ENCODE data around the gene WNT7A.

The WNT7A gene

GRCh38 chr3:13827699-13828098 is 52.2 kb downstream of the WNT7A start:
- Histone ChIP-seq H3K4me1 (ENCODE audit: control insufficient read depth, insufficient read depth, low read length) (no peaks in the 10 kb centered on the region), H3K36me3 (ENCODE audit: control insufficient read depth in 2 of 2, insufficient read depth in 2 of 2, low read length in 2 of 2) (no peaks in the 10 kb centered on the region), H3K9ac (ENCODE audit: low read length in 2 of 2) (no peak overlapping the region), H3K9me3 (ENCODE audit: control insufficient read depth in 2 of 2, low read length in 2 of 2) (no peaks in the 10 kb centered on the region), H3K4me3 (ENCODE audit: low read length in 2 of 2) (no peak overlapping the region), H3K27ac (ENCODE audit: low read length) (no peak overlapping the region), H3K27me3 (ENCODE audit: control insufficient read depth in 1 of 2, insufficient read depth in 2 of 2, low read length in 2 of 2) (peaks cover 2 to 3% of the 10 kb centered on the region in 2 donors)

- H3K4me3 ChIP-seq (ENCODE audit: low read length in 2 of 2) = no peak overlapping the region
- H3K9me3 ChIP-seq (ENCODE audit: control insufficient read depth in 2 of 2, low read length in 2 of 2) = no peaks in the 10 kb centered on the region
- no peak overlapping the region for H3K9ac ChIP-seq (ENCODE audit: low read length in 2 of 2)
- H3K36me3 ChIP-seq (ENCODE audit: control insufficient read depth in 2 of 2, insufficient read depth in 2 of 2, low read length in 2 of 2) = no peaks in the 10 kb centered on the region
- H3K27ac ChIP-seq (ENCODE audit: low read length) = no peak overlapping the region
- no peaks in the 10 kb centered on the region for H3K4me1 ChIP-seq (ENCODE audit: control insufficient read depth, insufficient read depth, low read length)
- peaks cover 2 to 3% of the 10 kb centered on the region in 2 donors for H3K27me3 ChIP-seq (ENCODE audit: control insufficient read depth in 1 of 2, insufficient read depth in 2 of 2, low read length in 2 of 2)
Observed at GRCh38 chr3:13827256-13827655, 52.6 kb downstream of the WNT7A start.

GRCh38 chr3:13826672-13827071 is 53.2 kb downstream of the WNT7A start:
- Histone ChIP-seq H3K9me3 (ENCODE audit: control insufficient read depth in 2 of 2, low read length in 2 of 2) (no peaks in the 10 kb centered on the region), H3K27me3 (ENCODE audit: control insufficient read depth in 1 of 2, insufficient read depth in 2 of 2, low read length in 2 of 2) (peaks cover 2 to 3% of the 10 kb centered on the region in 2 donors), H3K9ac (ENCODE audit: low read length in 2 of 2) (no peak overlapping the region), H3K4me3 (ENCODE audit: low read length in 2 of 2) (no peak overlapping the region), H3K36me3 (ENCODE audit: control insufficient read depth in 2 of 2, insufficient read depth in 2 of 2, low read length in 2 of 2) (no peaks in the 10 kb centered on the region), H3K27ac (ENCODE audit: low read length) (no peak overlapping the region), H3K4me1 (ENCODE audit: control insufficient read depth, insufficient read depth, low read length) (no peaks in the 10 kb centered on the region)

- no peak overlapping the region for H3K4me3 ChIP-seq (ENCODE audit: low read length in 2 of 2)
- no peak overlapping the region for H3K9ac ChIP-seq (ENCODE audit: low read length in 2 of 2)
- no peaks in the 10 kb centered on the region for H3K36me3 ChIP-seq (ENCODE audit: control insufficient read depth in 2 of 2, insufficient read depth in 2 of 2, low read length in 2 of 2)
- no peak overlapping the region for H3K27ac ChIP-seq (ENCODE audit: low read length)
- no peaks in the 10 kb centered on the region for H3K27me3 ChIP-seq (ENCODE audit: control insufficient read depth in 1 of 2, insufficient read depth in 2 of 2, low read length in 2 of 2)
- no peaks in the 10 kb centered on the region for H3K9me3 ChIP-seq (ENCODE audit: control insufficient read depth in 2 of 2, low read length in 2 of 2)
- H3K4me1 ChIP-seq (ENCODE audit: control insufficient read depth, insufficient read depth, low read length) = no peaks in the 10 kb centered on the region
Observed at GRCh38 chr3:13825821-13826220, 54.0 kb downstream of the WNT7A start.

GRCh38 chr3:13825311-13825579 is 54.6 kb downstream of the WNT7A start:
- Histone ChIP-seq H3K36me3 (ENCODE audit: control insufficient read depth in 2 of 2, insufficient read depth in 2 of 2, low read length in 2 of 2) (no peaks in the 10 kb centered on the region), H3K9me3 (ENCODE audit: control insufficient read depth in 2 of 2, low read length in 2 of 2) (no peaks in the 10 kb centered on the region), H3K9ac (ENCODE audit: low read length in 2 of 2) (no peak overlapping the region), H3K27ac (ENCODE audit: low read length) (no peak overlapping the region), H3K27me3 (ENCODE audit: control insufficient read depth in 1 of 2, insufficient read depth in 2 of 2, low read length in 2 of 2) (no peaks in the 10 kb centered on the region), H3K4me3 (ENCODE audit: low read length in 2 of 2) (no peak overlapping the region), H3K4me1 (ENCODE audit: control insufficient read depth, insufficient read depth, low read length) (no peaks in the 10 kb centered on the region)

- Histone ChIP-seq H3K27ac (ENCODE audit: low read length) (no peak overlapping the region), H3K4me3 (ENCODE audit: low read length in 2 of 2) (no peak overlapping the region), H3K27me3 (ENCODE audit: control insufficient read depth in 1 of 2, insufficient read depth in 2 of 2, low read length in 2 of 2) (no peaks in the 10 kb centered on the region), H3K9me3 (ENCODE audit: control insufficient read depth in 2 of 2, low read length in 2 of 2) (no peaks in the 10 kb centered on the region), H3K9ac (ENCODE audit: low read length in 2 of 2) (no peak overlapping the region), H3K36me3 (ENCODE audit: control insufficient read depth in 2 of 2, insufficient read depth in 2 of 2, low read length in 2 of 2) (no peaks in the 10 kb centered on the region), H3K4me1 (ENCODE audit: control insufficient read depth, insufficient read depth, low read length) (no peaks in the 10 kb centered on the region)
Observed at GRCh38 chr3:13824521-13825310, 55.2 kb downstream of the WNT7A start.

- no peaks in the 10 kb centered on the region for H3K4me1 ChIP-seq (ENCODE audit: control insufficient read depth, insufficient read depth, low read length)
- H3K36me3 ChIP-seq (ENCODE audit: control insufficient read depth in 2 of 2, insufficient read depth in 2 of 2, low read length in 2 of 2) = no peaks in the 10 kb centered on the region
- no peak overlapping the region for H3K9ac ChIP-seq (ENCODE audit: low read length in 2 of 2)
- H3K27ac ChIP-seq (ENCODE audit: low read length) = no peak overlapping the region
- H3K4me3 ChIP-seq (ENCODE audit: low read length in 2 of 2) = no peak overlapping the region
- no peaks in the 10 kb centered on the region for H3K27me3 ChIP-seq (ENCODE audit: control insufficient read depth in 1 of 2, insufficient read depth in 2 of 2, low read length in 2 of 2)
- H3K9me3 ChIP-seq (ENCODE audit: control insufficient read depth in 2 of 2, low read length in 2 of 2) = peaks cover 0 to 5% of the 10 kb centered on the region in 2 donors
Observed at GRCh38 chr3:13823692-13824091, 56.2 kb downstream of the WNT7A start.

GRCh38 chr3:13822871-13823585 is 56.8 kb downstream of the WNT7A start:
- no peaks in the 10 kb centered on the region for H3K27me3 ChIP-seq (ENCODE audit: control insufficient read depth in 1 of 2, insufficient read depth in 2 of 2, low read length in 2 of 2)
- no peak overlapping the region for H3K27ac ChIP-seq (ENCODE audit: low read length)
- H3K9ac ChIP-seq (ENCODE audit: low read length in 2 of 2) = no peak overlapping the region
- H3K36me3 ChIP-seq (ENCODE audit: control insufficient read depth in 2 of 2, insufficient read depth in 2 of 2, low read length in 2 of 2) = no peaks in the 10 kb centered on the region
- peaks cover 0 to 6% of the 10 kb centered on the region in 2 donors for H3K9me3 ChIP-seq (ENCODE audit: control insufficient read depth in 2 of 2, low read length in 2 of 2)
- no peak overlapping the region for H3K4me3 ChIP-seq (ENCODE audit: low read length in 2 of 2)
- H3K4me1 ChIP-seq (ENCODE audit: control insufficient read depth, insufficient read depth, low read length) = no peaks in the 10 kb centered on the region

GRCh38 chr3:13822042-13822441 is 57.8 kb downstream of the WNT7A start:
- peaks cover 0 to 7% of the 10 kb centered on the region in 2 donors for H3K9me3 ChIP-seq (ENCODE audit: control insufficient read depth in 2 of 2, low read length in 2 of 2)
- no peaks in the 10 kb centered on the region for H3K36me3 ChIP-seq (ENCODE audit: control insufficient read depth in 2 of 2, insufficient read depth in 2 of 2, low read length in 2 of 2)
- no peak overlapping the region for H3K9ac ChIP-seq (ENCODE audit: low read length in 2 of 2)
- no peak overlapping the region for H3K27ac ChIP-seq (ENCODE audit: low read length)
- no peaks in the 10 kb centered on the region for H3K27me3 ChIP-seq (ENCODE audit: control insufficient read depth in 1 of 2, insufficient read depth in 2 of 2, low read length in 2 of 2)
- no peak overlapping the region for H3K4me3 ChIP-seq (ENCODE audit: low read length in 2 of 2)
- no peaks in the 10 kb centered on the region for H3K4me1 ChIP-seq (ENCODE audit: control insufficient read depth, insufficient read depth, low read length)

- no peak overlapping the region for H3K27ac ChIP-seq (ENCODE audit: low read length)
- H3K9me3 ChIP-seq (ENCODE audit: control insufficient read depth in 2 of 2, low read length in 2 of 2) = peaks cover 0 to 16% of the 10 kb centered on the region in 2 donors
- no peaks in the 10 kb centered on the region for H3K4me1 ChIP-seq (ENCODE audit: control insufficient read depth, insufficient read depth, low read length)
- H3K36me3 ChIP-seq (ENCODE audit: control insufficient read depth in 2 of 2, insufficient read depth in 2 of 2, low read length in 2 of 2) = no peaks in the 10 kb centered on the region
- H3K9ac ChIP-seq (ENCODE audit: low read length in 2 of 2) = no peak overlapping the region
- H3K4me3 ChIP-seq (ENCODE audit: low read length in 2 of 2) = no peak overlapping the region
- H3K27me3 ChIP-seq (ENCODE audit: control insufficient read depth in 1 of 2, insufficient read depth in 2 of 2, low read length in 2 of 2) = no peaks in the 10 kb centered on the region
Observed at GRCh38 chr3:13821126-13821525, 58.7 kb downstream of the WNT7A start.

- Histone ChIP-seq H3K4me1 (ENCODE audit: control insufficient read depth, insufficient read depth, low read length) (no peaks in the 10 kb centered on the region), H3K27ac (ENCODE audit: low read length) (no peak overlapping the region), H3K4me3 (ENCODE audit: low read length in 2 of 2) (no peak overlapping the region), H3K9ac (ENCODE audit: low read length in 2 of 2) (no peak overlapping the region), H3K9me3 (ENCODE audit: control insufficient read depth in 2 of 2, low read length in 2 of 2) (peaks cover 14 to 37% of the 10 kb centered on the region in 2 donors), H3K36me3 (ENCODE audit: control insufficient read depth in 2 of 2, insufficient read depth in 2 of 2, low read length in 2 of 2) (no peaks in the 10 kb centered on the region), H3K27me3 (ENCODE audit: control insufficient read depth in 1 of 2, insufficient read depth in 2 of 2, low read length in 2 of 2) (no peaks in the 10 kb centered on the region)
Observed at GRCh38 chr3:13818919-13819318, 61.0 kb downstream of the WNT7A start.
